GM12878 (cell line): ENCODE results near the gene PLEKHG2. TPM values are rescaled to one million over a fixed set of nuclear protein-coding genes. Genes with fewer than 3 reads are reported as not detected.

Experiments
- BCLAF1 ChIP-seq: fragments of 450-650 bp; IDR thresholded peaks from 2 replicates; pipeline ENCODE4 v1.6.1; 2017; ENCODE audit warnings: antibody characterized with exemption, mild to moderate bottlenecking, moderate library complexity
- CHD4 ChIP-seq: fragments of 200-600 bp; sonication (generic); IDR thresholded peaks from 2 replicates; pipeline ENCODE4 v1.6.1; 2016; ENCODE audit warnings: mild to moderate bottlenecking
- CREM ChIP-seq: IDR thresholded peaks from 2 replicates; pipeline ENCODE4 v1.6.1; 2014; ENCODE audit warnings: antibody characterized with exemption, low read depth
- E2F8 ChIP-seq: fragments of 450-650 bp; IDR thresholded peaks from 2 replicates; pipeline ENCODE4 v1.6.1; 2018; ENCODE audit warnings: mild to moderate bottlenecking, low read depth, moderate library complexity; ENCODE audit not compliant: partially characterized antibody
- EGR1 ChIP-seq, 2 experiments: IDR thresholded peaks; 1 replicate in 1 of 2; 2 replicates in 1 of 2; pipeline ENCODE4 v1.6.1; 2011 to 2012; ENCODE audit warnings: low read depth in 2 of 2, low read length in 2 of 2, borderline replicate concordance in 1 of 2, mild to moderate bottlenecking in 1 of 2, moderate library complexity in 1 of 2
- ETV6 ChIP-seq, 2 experiments: fragments of 450-650 bp in 1 of 2; IDR thresholded peaks in 1 of 2; conservative IDR thresholded peaks in 1 of 2; 2 replicates each; pipeline ENCODE4 v1.6.1; 2014; ENCODE audit warnings: antibody characterized with exemption in 1 of 2, borderline replicate concordance in 1 of 2, low read depth in 1 of 2, mild to moderate bottlenecking in 1 of 2, moderate library complexity in 1 of 2
- FOXK2 ChIP-seq: fragments of 450-650 bp; IDR thresholded peaks from 2 replicates; pipeline ENCODE4 v1.6.1; 2017; ENCODE audit warnings: mild to moderate bottlenecking, moderate library complexity
- IKZF1 ChIP-seq: fragments of 450-650 bp; conservative IDR thresholded peaks from 2 replicates; pipeline ENCODE4 v1.6.1; 2017; ENCODE audit warnings: antibody characterized with exemption, mild to moderate bottlenecking
- MYB ChIP-seq: fragments of 150-350 bp; IDR thresholded peaks from 2 replicates; pipeline ENCODE4 v1.6.1; 2014; ENCODE audit warnings: mild to moderate bottlenecking, low read depth, low read length, borderline replicate concordance
- PAX5 ChIP-seq: IDR thresholded peaks from 2 replicates; pipeline ENCODE4 v1.6.1; 2011; ENCODE audit warnings: low read depth, low read length, borderline replicate concordance
- PBX3 ChIP-seq: IDR thresholded peaks from 2 replicates; pipeline ENCODE4 v1.6.1; 2011; ENCODE audit warnings: mild to moderate bottlenecking, low read depth, low read length, moderate library complexity; ENCODE audit not compliant: insufficient replicate concordance
- SMAD5 ChIP-seq: IDR thresholded peaks from 2 replicates; pipeline ENCODE4 v1.6.1; 2016; ENCODE audit warnings: antibody characterized with exemption, low read depth
- ZBTB11 ChIP-seq: fragments of 450-650 bp; formaldehyde crosslinking; IDR thresholded peaks from 2 replicates; pipeline ENCODE4 v1.5.0; 2022; ENCODE audit warnings: mild to moderate bottlenecking, missing genetic modification characterization
- ZNF592 ChIP-seq: fragments of 450-650 bp; IDR thresholded peaks from 2 replicates; pipeline ENCODE4 v1.6.1; 2017; ENCODE audit warnings: mild to moderate bottlenecking, moderate library complexity
- polyA plus RNA-seq, 11 experiments: library from polyadenylated mRNA; depleted of rRNA in 4 of 11; unstranded in 6 of 11; stranded (reverse) in 5 of 11; fragments of >200 nt; fragmentation: Nextera tagmentation in 4 of 11; fragmentation: Illumina TruSeq in 1 of 11; extraction: Ambion mirVana in 4 of 11; extraction: Trizol in 1 of 11; gene quantifications; 1 replicate in 1 of 11; 2 replicates in 10 of 11; pipeline versions ENCODE4 v1.2.1 to v1.2.3, GENCODE V29; 2011 to 2016; ENCODE audit warnings: inconsistent platforms in 2 of 11, missing spikeins in 2 of 11, low read depth in 1 of 11
- total RNA-seq, 4 experiments: library from RNA; depleted of rRNA in 3 of 4; stranded (reverse); fragments of >200 nt in 3 of 4; fragmentation: Illumina TruSeq in 1 of 4; extraction: Trizol in 1 of 4; gene quantifications; 2 replicates each; pipeline versions ENCODE4 v1.2.1 to v1.2.3, GENCODE V29; 2013 to 2021

The PLEKHG2 gene
- total and polyA plus RNA-seq, 10 of the 15 experiments (the other 5 are each of a cell fraction or from before 2014, with no cell fraction given), result 3.0 to 62.5 (median 17.2) TPM

GRCh38 chr19:39413272-39413910 lies 922 bp downstream of the PLEKHG2 start (continued):
- no peak for TF ChIP-seq E2F8
- TF ChIP-seq ETV6 (conservative IDR thresholded peaks at IDR 0.05 in 1 of 2, IDR thresholded peaks at IDR 0.05 in 1 of 2; ENCODE audit: borderline replicate concordance in 1 of 2, low read depth in 1 of 2), result no peak
- no peak for TF ChIP-seq CHD4
- no peak for TF ChIP-seq FOXK2
- TF ChIP-seq CREM, result no peak
- peak; percentile 66 for TF ChIP-seq IKZF1
- no peak for TF ChIP-seq PBX3
- no peak for TF ChIP-seq SMAD5
- no peak for TF ChIP-seq ZNF592
- no peak for TF ChIP-seq MYB
- peak in 1 of 2 experiments; percentile 83; a peak in 2 of 3 replicates for TF ChIP-seq EGR1 (IDR thresholded peaks at IDR 0.05; ENCODE audit: borderline replicate concordance in 1 of 2, low read depth in 2 of 2, low read length in 2 of 2)
- TF ChIP-seq PAX5, result 0 out of 2 replicates have a peak, but pooled peaks have one; percentile 7
- TF ChIP-seq BCLAF1, result no peak
- no peak for TF ChIP-seq ZBTB11 (CRISPR knock-in tag)
